ENCODE results near the gene CCDC92B.
"Not testable (repeated sequence)": the region's sequence is repeated elsewhere in the genome, so short reads cannot be mapped to it uniquely, and the experiment has no call there.

The CCDC92B gene

DNA sequence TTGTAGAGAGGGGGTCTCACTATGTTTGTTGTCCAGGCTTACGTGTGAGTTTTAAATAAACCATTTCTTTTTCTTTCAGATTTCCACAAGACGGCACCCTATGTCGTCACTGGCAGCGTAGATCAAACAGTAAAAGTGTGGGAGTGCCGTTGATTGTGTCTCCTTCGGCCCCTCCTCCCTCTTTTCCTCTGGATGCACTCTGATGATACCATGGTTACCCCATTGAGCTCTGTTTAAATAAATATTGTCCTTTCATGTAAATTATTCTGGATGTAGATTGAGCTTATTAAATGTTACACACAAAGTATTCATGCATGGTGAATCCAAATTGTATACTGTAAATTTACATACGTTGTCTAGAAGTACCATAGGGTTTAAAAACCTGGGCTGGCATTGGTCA lies 67.8 kb downstream of the CCDC92B start:
- in situ Hi-C loops (cut with MboI; ENCODE audit: low pct_unique_long_range_greater_than_20kb, low sequenced_read_pairs, unreplicated experiment) = no loop called here

DNA sequence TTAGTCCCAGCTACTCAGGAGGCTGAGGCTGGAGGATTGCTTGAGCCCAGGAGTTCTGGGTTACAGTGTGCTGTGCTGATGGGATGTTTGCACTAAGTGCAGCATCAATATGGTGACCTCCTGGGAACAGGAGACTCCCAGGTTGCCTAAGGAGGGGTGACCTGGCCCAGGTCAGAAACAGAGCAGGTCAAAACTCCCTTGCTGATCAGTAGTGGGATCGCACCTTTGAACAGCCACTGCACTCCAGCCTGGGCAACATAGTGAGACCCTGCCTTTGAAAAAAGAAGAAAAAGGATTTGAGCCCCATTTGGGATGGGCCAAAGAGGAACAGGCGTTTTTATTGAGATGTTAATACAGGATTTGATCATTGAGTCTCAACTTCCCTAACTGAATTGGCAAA lies 68.5 kb downstream of the CCDC92B start:
- TF ChIP-seq, protein P1, sequence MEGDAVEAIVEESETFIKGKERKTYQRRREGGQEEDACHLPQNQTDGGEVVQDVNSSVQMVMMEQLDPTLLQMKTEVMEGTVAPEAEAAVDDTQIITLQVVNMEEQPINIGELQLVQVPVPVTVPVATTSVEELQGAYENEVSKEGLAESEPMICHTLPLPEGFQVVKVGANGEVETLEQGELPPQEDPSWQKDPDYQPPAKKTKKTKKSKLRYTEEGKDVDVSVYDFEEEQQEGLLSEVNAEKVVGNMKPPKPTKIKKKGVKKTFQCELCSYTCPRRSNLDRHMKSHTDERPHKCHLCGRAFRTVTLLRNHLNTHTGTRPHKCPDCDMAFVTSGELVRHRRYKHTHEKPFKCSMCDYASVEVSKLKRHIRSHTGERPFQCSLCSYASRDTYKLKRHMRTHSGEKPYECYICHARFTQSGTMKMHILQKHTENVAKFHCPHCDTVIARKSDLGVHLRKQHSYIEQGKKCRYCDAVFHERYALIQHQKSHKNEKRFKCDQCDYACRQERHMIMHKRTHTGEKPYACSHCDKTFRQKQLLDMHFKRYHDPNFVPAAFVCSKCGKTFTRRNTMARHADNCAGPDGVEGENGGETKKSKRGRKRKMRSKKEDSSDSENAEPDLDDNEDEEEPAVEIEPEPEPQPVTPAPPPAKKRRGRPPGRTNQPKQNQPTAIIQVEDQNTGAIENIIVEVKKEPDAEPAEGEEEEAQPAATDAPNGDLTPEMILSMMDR (IDR thresholded peaks at IDR 0.05; ENCODE audit: extremely low read depth, insufficient read depth, missing control alignments) = no peak
- in situ Hi-C loops (cut with MboI; ENCODE audit: low pct_unique_long_range_greater_than_20kb, low sequenced_read_pairs, unreplicated experiment) = no loop called here
- DNase-seq (ENCODE audit: low spot score) = no peak

More for the DNA sequence above, 67.8 kb downstream of the CCDC92B start:
- TF ChIP-seq, protein P1 (IDR thresholded peaks at IDR 0.05; ENCODE audit: extremely low read depth, insufficient read depth, missing control alignments) = no peak
- DNase-seq (ENCODE audit: low spot score) = no peak

DNA sequence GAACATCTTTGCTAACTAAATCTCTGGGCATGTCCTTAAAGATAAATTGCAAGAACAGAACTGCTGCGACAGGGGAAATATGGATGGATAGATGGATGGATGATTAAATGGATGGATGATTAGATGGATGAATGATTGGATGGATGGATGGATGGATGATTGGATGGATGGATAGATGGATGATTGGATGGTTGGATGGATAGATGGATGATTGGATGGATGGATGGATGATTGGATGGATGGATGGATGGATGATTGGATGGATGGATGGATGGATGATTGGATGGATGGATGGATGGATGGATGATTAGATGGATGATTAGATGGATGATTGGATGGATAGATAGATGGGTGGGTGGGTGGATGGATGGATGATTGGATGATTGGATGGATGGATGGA lies 70.2 kb downstream of the CCDC92B start:
- in situ Hi-C loops (cut with MboI; ENCODE audit: low pct_unique_long_range_greater_than_20kb, low sequenced_read_pairs, unreplicated experiment) = not testable (repeated sequence)

More for the DNA sequence above, 70.2 kb downstream of the CCDC92B start:
- DNase-seq (ENCODE audit: low spot score) = not testable (repeated sequence)
